ENCODE data around the gene FOXN3.

FOXN3 gene

DNA sequence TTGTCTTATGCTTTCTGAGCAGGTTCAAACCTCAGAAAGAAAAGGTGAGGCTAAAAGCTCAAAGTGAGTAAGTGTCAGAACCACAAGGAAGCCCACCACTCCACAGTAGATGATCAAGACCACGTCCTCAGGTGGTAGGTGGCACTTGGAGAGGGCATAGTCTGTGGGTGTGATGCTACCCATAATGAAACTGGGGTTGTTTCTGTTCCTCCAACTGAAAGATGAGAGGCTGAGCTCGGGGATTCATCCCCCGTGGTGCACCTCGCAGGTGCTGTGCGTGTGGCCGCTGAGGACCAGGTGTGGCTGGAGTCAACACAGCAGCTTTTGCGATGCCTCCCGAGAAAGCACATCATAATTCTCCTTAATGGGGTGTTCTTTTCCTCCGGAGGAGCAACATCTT lies 306.9 kb downstream of the FOXN3 start:
- Mint-ChIP-seq H3K27ac (no peak overlapping the region), H3K36me3 (no peaks in the 10 kb centered on the region), H3K27me3 (peaks cover 17% of the 10 kb centered on the region), H3K4me1 (peaks cover 8% of the 10 kb centered on the region), H3K4me3 (no peak overlapping the region), H3K9me3 (no peaks in the 10 kb centered on the region)
- no peak for DNase-seq (ENCODE audit: low spot score in 2 of 2)
- ATAC-seq (ENCODE audit: low read depth), result no peak

GRCh38 chr14:89108608-89109007 lies 308.4 kb downstream of the FOXN3 start:
- DNase-seq (ENCODE audit: low spot score in 2 of 2) (no peak), ATAC-seq (ENCODE audit: low read depth) (no peak)
- no peak overlapping the region for H3K27ac Mint-ChIP-seq
- H3K27me3 Mint-ChIP-seq, result peaks cover 17% of the 10 kb centered on the region
- H3K9me3 Mint-ChIP-seq, result no peaks in the 10 kb centered on the region
- peaks cover 8% of the 10 kb centered on the region for H3K4me1 Mint-ChIP-seq
- H3K4me3 Mint-ChIP-seq, result no peak overlapping the region
- no peaks in the 10 kb centered on the region for H3K36me3 Mint-ChIP-seq

DNA sequence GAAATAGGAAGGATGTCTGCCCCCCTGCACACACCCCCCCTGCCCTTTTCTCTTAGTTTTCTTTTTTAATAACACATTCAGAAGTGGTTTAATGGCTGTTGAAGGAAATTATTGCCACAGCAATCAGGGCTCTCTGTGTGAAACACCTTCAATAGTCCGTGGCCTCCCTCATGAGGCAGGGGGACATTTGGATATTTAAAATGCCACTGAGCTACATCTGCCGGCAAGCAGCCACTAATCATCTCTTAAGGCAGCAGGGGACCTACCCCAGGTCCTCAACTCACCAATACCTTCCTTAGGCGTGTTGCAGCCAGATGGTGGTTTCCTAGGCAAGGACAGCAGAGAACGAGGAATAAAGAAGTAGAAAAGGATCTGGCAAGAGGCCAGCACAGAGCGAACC lies 309.4 kb downstream of the FOXN3 start:
- no peak for DNase-seq (ENCODE audit: low spot score in 2 of 2)
- ATAC-seq (ENCODE audit: low read depth), result no peak
- Mint-ChIP-seq H3K27me3 (peaks cover 17% of the 10 kb centered on the region), H3K9me3 (peaks cover 1% of the 10 kb centered on the region), H3K4me1 (peaks cover 8% of the 10 kb centered on the region), H3K27ac (no peak overlapping the region), H3K4me3 (no peak overlapping the region), H3K36me3 (no peaks in the 10 kb centered on the region)
